PC-9 (cell line): ENCODE data around the gene LCMT2. TPM values are rescaled to one million over a fixed set of nuclear protein-coding genes. Genes with fewer than 3 reads are reported as not detected.

Experiments
- BruUV-seq: library from RNA; stranded (reverse); fragments of 400-500 nt; replicated peaks from 2 replicates; lab custom pipeline; 2021; lab: Mats Ljungman, UMichigan
- CTCF ChIA-PET: fragments of 300-600 bp; sonication (Branson Sonifier 250); formaldehyde crosslinking; loops from one replicate; lab custom pipeline; 2022; ENCODE audit warnings: antibody characterized with exemption; lab: Charles Lee
- POLR2A ChIA-PET: fragments of 300-600 bp; sonication (Branson Sonifier 250); formaldehyde crosslinking; loops from one replicate; lab custom pipeline; 2022; ENCODE audit warnings: antibody characterized with exemption; ENCODE audit not compliant: unreplicated experiment; lab: Charles Lee
- DNase-seq, 2 experiments: peaks; one replicate each; pipeline versions ENCODE4 v3.0.0 to v3.0.0-alpha.2; 2015 to 2022; ENCODE audit warnings: mixed read lengths in 1 of 2
- H2AFZ ChIP-seq: fragments of 200-600 bp; sonication (generic); 2 replicates; pipeline ENCODE4 v1.8.1; 2017; ENCODE audit warnings: antibody characterized with exemption
- H3F3A ChIP-seq: fragments of 200-600 bp; sonication (generic); 2 replicates; pipeline ENCODE4 v1.8.1; 2017; ENCODE audit warnings: antibody characterized with exemption, mild to moderate bottlenecking, low read depth; ENCODE audit not compliant: insufficient read depth
- H3K27ac ChIP-seq: fragments of 200-600 bp; sonication (generic); 2 replicates; pipeline ENCODE4 v1.6.1; 2016; ENCODE audit warnings: mixed run types
- H3K27me3 ChIP-seq: fragments of 200-600 bp; sonication (generic); 2 replicates; pipeline ENCODE4 v1.6.1; 2016; ENCODE audit warnings: low read depth, mixed run types; ENCODE audit not compliant: insufficient read depth
- H3K36me3 ChIP-seq: fragments of 200-600 bp; sonication (generic); 2 replicates; pipeline ENCODE4 v1.6.1; 2016; ENCODE audit warnings: low read depth, mixed run types
- H3K4me1 ChIP-seq: fragments of 200-600 bp; sonication (generic); replicated peaks from 2 replicates; pipeline ENCODE4 v1.6.1; 2016; ENCODE audit warnings: mixed run types; ENCODE audit not compliant: insufficient read depth
- H3K4me2 ChIP-seq: fragments of 200-600 bp; sonication (generic); 2 replicates; pipeline ENCODE4 v1.6.1; 2017; ENCODE audit warnings: mixed run types
- H3K4me3 ChIP-seq: fragments of 200-600 bp; sonication (generic); 2 replicates; pipeline ENCODE4 v1.6.1; 2016; ENCODE audit warnings: mixed run types
- H3K79me2 ChIP-seq: fragments of 200-600 bp; sonication (generic); 2 replicates; pipeline ENCODE4 v1.6.1; 2017; ENCODE audit warnings: low read depth, mixed run types
- H3K9me2 ChIP-seq: fragments of 200-600 bp; sonication (generic); 2 replicates; pipeline ENCODE4 v1.8.1; 2017; ENCODE audit warnings: mild to moderate bottlenecking; ENCODE audit not compliant: insufficient read depth
- H3K9me3 ChIP-seq: fragments of 200-600 bp; sonication (generic); 2 replicates; pipeline ENCODE4 v1.8.1; 2016; ENCODE audit warnings: low read depth; ENCODE audit not compliant: insufficient read depth
- H4K20me1 ChIP-seq: fragments of 200-600 bp; sonication (generic); 2 replicates; pipeline ENCODE4 v1.8.1; 2017; ENCODE audit not compliant: insufficient read depth
- CTCF ChIP-seq: fragments of 200-600 bp; sonication (generic); conservative IDR thresholded peaks from 2 replicates; pipeline ENCODE4 v1.6.1; 2017; ENCODE audit warnings: mixed run types, antibody characterized with exemption, mild to moderate bottlenecking, moderate library complexity
- EZH2 ChIP-seq: fragments of 200-600 bp; sonication (generic); IDR thresholded peaks from 2 replicates; pipeline ENCODE4 v1.8.0; 2017; ENCODE audit warnings: antibody characterized with exemption, low read depth
- intact Hi-C: fragments of 100-400 bp; cut with micrococcal nuclease; formaldehyde crosslinking; loops from one replicate; pipeline ENCODE4 v1.10.0; 2022; ENCODE audit not compliant: unreplicated experiment
- total RNA-seq: library from RNA; stranded (reverse); gene quantifications from 2 replicates; pipeline ENCODE4 v1.2.3, GENCODE V29; 2021

LCMT2 gene
- total RNA-seq, 1 experiment from 2014 or later: 4.7 TPM

- Histone ChIP-seq H3K79me2 (no peaks in the 10 kb centered on the region), H3K4me1 (peaks cover 9% of the 10 kb centered on the region), H3K4me3 (no peak overlapping the region), H3K4me2 (no peak overlapping the region), H4K20me1 (no peaks in the 10 kb centered on the region), H3K27me3 (no peaks in the 10 kb centered on the region), H3K36me3 (no peaks in the 10 kb centered on the region), H3K27ac (no peak overlapping the region), H3F3A (no peaks in the 10 kb centered on the region), H3K9me3 (no peaks in the 10 kb centered on the region), H2AFZ (no peak overlapping the region), H3K9me2 (no peaks in the 10 kb centered on the region)
- intact Hi-C loops: no loop called here
- peak in 1 of 2 experiments; percentile 61 for DNase-seq
- no TSS peak for BruUV-seq
- POLR2A ChIA-PET: no interaction called here
- TF ChIP-seq EZH2 (no peak), CTCF (no peak)
- CTCF ChIA-PET: no interaction called here
Observed at GRCh38 chr15:43283526-43283925, 46.8 kb downstream of the LCMT2 start.

GRCh38 chr15:43281926-43282602, 48.3 kb downstream of the LCMT2 start:
- H3K4me1 ChIP-seq: peaks cover 9% of the 10 kb centered on the region
- no peaks in the 10 kb centered on the region for H3K27me3 ChIP-seq
- TF ChIP-seq CTCF (no peak), EZH2 (no peak)
- no TSS peak for BruUV-seq
- DNase-seq: no peak
- no peaks in the 10 kb centered on the region for H4K20me1 ChIP-seq
- no peaks in the 10 kb centered on the region for H3K9me3 ChIP-seq
- CTCF ChIA-PET: no interaction called here
- no peak overlapping the region for H2AFZ ChIP-seq
- H3K4me2 ChIP-seq: no peak overlapping the region
- H3K9me2 ChIP-seq: no peaks in the 10 kb centered on the region
- no peaks in the 10 kb centered on the region for H3F3A ChIP-seq
- no peak overlapping the region for H3K27ac ChIP-seq
- no peak overlapping the region for H3K4me3 ChIP-seq
- intact Hi-C loops: no loop called here
- POLR2A ChIA-PET: no interaction called here
- no peaks in the 10 kb centered on the region for H3K36me3 ChIP-seq
- H3K79me2 ChIP-seq: no peaks in the 10 kb centered on the region

GRCh38 chr15:43280996-43281395, 49.4 kb downstream of the LCMT2 start:
- no peaks in the 10 kb centered on the region for H3F3A ChIP-seq
- H4K20me1 ChIP-seq: no peaks in the 10 kb centered on the region
- ChIA-PET POLR2A (interaction anchor here (0.7 kb wide), 1 partner anchor 783 kb away, joined by 3 read pairs; no protein-coding TSS in a partner anchor), CTCF (interaction anchor here (0.8 kb wide), 1 partner anchor 56 kb away, joined by 6 read pairs; no protein-coding TSS in a partner anchor)
- H3K9me3 ChIP-seq: no peaks in the 10 kb centered on the region
- H3K4me3 ChIP-seq: no peak overlapping the region
- H3K36me3 ChIP-seq: no peaks in the 10 kb centered on the region
- no peaks in the 10 kb centered on the region for H3K27me3 ChIP-seq
- no peaks in the 10 kb centered on the region for H3K9me2 ChIP-seq
- no peak for TF ChIP-seq CTCF
- TF ChIP-seq EZH2: no peak
- no peak overlapping the region for H3K4me2 ChIP-seq
- BruUV-seq: no TSS peak
- no peak overlapping the region for H2AFZ ChIP-seq
- DNase-seq: no peak
- H3K4me1 ChIP-seq: peaks cover 9% of the 10 kb centered on the region
- intact Hi-C loops: no loop called here
- H3K27ac ChIP-seq: no peak overlapping the region
- H3K79me2 ChIP-seq: no peaks in the 10 kb centered on the region
